CMK (cell line): Measurements from ENCODE around the gene F5.

ENCODE experiments used
- DNase-seq: peaks from one replicate; pipeline ENCODE4 v3.0.0-alpha.2; 2010; ENCODE audit warnings: low read depth

Gene F5

DNA sequence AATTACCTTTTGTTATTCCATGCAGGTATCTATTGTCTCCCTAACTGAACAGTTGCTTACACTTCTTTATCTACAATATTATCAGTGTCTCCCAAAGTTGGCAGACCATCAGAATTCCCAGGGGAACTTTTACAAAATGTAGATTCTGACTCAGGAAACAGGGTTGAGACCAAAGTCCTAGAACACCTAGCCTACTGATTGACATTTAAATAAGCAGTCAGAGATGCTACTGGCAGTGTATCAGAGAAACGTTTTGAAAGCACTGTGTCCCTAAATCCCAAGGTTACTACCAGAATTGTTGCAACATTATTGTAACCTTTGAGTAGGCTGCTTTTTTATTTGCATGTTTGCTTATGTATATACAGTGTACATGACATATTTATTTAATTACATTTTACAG lies 1.8 kb upstream of the F5 start:
- no peak for DNase-seq

DNA sequence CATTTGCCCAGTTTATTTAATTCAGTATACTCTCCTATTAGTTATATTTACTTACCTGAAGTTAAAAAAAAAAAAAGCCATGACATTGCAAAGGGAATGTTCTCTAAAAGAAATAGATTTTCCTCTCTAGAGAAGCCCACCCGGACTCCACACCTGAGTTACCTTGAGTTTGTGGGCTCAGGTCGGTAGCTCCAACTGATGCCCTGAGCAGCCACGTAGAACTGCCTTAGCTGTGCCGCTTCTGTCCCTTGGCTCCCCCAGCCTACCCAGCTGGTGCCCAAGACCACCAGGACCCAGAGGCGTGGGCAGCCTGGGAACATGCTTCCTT lies 250 bp downstream of the F5 start:
- no peak for DNase-seq

DNA sequence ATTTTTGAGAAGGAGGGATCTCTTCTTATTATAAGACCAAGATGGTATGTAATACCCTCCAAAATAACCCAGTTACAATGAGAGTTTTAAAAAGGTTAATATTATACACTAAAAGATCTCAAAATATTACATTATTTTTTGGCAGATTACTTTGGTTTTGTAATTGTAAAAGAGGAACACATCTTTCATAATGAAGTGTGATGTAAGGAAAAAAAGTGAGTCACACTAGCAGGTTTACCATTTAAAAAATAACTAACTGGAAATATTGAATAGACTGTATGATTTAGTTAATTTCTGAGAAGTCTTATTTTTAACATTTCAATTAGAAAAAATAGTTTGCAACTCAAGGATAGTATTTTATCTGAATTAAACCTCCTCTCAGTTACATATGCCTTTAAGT lies 1.1 kb downstream of the F5 start:
- no peak for DNase-seq

DNA sequence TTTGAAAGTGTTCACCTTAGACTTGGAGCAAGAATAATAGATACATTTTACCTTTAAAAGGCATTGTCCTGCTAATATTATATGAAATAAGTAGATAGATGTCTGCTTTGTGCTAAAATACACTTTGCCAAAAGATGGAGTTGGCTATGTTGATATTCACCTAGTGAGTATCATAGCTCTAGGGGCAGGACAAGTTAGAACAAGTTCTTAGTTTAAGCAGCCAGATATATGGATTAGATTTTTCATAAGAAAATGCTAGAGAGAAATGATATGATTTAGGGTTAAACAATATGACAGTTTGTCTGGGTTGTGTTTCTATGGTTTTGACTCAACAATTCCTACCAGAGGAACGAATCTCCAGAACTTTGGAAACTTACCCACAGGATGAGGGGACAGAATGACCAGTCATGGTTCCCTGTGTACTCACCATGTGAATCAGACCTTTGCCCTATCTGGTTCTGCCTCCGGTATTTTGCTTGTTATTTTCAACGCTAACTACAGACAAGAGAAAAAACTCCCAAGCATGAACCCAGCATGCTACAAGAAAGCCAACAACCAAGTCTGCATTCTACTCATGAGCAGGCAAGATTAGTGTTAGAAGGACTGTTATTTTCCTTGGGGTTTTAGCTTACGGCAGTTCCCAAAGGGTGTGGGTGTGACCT lies 1.7 kb downstream of the F5 start:
- DNase-seq: no peak

DNA sequence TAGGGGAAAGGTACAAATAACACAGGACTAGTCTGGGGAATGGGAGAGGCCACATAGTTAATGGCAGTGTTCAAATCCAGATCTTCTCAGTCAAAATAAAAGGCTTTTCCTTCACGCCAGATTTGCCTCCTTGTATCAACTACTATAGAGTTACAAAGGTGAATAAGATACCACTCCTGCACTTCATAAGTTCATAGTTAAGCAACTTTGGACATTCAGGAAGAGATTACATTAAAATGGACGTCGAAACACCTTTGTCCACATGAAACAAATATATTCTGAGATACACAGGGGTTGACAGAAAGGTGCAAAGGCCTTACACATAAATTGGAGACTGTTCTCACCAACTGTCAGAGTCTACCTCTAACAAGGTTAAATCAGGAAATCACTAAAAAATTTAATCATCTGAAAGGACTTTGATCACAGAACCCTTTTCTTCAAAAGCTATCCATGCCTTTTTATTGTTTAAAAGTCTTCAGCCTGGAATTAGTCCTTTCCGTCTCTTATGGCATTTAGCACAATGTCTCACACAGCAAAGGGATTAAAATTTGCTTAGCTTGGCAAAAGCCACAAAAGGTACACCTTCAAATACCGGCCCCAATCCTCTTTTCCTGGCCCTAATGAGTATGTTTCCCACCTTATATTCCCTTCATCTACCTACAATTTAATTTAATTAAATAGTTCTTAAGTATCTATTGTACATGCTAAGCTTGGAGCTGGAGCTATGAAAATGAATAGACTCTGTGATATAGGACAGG lies 8.1 kb downstream of the F5 start:
- no peak for DNase-seq

DNA sequence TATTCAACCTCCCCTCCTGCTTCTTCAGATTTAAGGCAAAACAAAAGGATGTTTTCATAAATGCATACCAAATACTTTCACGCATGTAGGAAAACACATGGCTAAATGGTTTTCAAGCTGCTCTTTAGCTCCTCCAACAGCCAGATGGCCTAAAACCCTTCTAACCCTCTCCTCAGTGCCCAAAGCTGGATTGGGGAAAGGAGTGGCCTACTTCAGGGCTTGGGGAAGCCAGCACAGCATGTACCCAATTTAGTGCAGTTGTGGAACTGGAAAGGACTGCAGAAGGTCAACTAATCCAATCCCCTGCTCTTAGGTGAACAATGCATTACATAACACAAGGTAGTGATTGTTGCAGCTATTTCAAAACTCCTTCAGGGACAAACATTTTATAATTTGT lies 9.3 kb downstream of the F5 start:
- no peak for DNase-seq

DNA sequence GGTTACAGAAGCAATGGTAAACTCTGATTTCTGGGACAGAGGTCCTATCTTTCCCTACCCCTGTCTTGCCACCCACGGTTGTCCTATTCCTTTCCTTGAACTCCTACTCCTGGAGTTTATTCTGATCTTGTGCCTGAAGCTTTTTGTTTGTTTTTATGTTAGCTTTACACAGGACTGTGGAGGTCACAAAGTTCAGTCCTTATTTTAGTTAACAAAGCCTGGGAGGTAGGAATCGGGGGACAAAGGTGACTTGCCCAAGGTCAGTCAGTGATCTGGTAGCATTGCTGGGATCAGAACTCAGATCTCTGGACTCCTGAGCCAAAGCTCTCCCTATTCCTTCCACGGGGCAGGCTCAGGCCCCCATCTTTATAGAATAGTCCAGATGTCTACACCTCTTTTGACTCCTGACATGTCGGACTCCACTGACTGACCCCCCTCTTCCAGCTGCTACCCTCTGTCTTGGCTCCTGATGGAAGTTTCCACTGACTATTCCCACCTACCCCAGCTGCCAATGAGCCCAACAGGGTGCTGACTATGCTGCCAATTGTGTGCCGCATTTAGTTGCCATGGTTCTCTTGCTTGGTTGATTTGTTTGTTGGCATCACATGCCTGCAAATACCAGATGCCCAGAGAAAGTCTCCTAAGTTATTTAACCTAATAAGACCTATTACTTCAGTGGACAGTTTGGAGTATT lies 9.9 kb downstream of the F5 start:
- DNase-seq: no peak

DNA sequence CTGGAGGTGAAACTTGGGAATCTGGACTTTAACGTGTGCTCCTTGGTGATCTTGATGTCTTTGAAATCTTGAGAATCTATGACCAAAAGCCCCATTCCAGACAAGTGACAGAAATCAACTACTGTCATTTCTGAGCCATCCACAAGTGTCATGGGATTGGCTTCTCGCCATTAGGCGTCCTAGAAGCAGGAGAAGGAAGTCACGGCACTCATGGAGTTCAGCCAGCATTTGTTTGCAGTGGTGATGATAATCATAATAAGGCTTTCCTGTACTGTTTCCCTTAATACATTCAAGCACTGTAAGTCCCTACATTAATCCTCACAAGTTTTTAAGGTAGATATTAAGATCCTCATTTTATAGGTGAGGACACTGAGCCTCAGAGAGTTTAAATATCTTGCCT lies 11.9 kb downstream of the F5 start:
- DNase-seq: no peak

DNA sequence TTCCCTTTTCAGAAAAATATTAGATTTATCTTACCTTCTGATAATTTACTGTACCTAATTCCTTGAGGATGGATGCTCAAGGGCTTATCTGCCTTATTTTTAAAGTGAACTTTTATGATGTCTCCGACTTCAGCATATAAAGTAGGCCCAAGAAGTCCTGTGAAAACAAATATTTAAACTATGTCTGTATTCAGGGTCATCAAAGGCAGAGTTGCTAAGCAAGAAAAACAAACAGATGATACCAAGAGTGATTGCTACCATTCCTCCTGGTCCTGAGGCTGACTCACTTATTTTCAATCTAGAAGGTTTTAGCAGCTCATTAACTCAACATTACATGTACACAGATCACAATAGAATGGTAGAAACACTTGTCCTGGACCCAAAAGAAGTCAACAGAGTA lies 14.1 kb downstream of the F5 start:
- no peak for DNase-seq

DNA sequence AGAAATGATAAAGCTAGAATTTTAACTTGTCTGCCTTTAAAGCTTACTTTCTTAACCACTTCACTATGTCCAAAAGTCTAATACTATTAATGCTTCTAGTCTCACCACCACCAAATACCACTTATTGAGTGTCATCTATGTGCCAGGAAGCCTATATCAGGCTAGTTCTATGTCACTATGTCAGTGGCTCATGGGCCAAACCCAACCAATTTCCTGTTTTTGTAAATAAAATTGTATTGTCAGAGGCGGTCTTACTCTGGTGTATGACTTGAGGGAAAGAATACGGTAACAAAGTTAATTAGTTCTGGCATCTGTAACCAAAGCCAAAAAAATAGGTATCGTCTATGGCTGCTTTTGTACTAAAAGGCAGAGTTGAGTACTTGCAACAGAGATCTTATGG lies 14.8 kb downstream of the F5 start:
- DNase-seq: no peak

DNA sequence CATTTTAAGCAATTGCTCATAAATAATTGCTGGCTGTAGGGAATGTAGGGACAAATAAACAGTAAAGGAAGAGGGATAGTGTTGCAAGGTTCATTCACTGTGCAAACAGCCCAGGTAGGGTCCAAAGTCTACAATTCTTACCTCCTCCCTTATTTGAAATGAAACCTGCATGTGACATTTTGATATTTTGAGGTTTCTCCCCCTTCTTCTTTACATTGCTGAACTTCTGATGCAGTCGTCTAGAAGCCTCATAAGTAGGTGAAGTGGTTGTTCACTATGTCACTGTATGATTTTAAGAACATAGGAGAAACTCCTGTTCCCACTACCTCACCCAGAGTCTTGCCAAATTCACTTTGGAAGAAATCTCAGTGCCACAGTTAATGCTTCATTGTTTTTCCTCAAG lies 16.1 kb downstream of the F5 start:
- DNase-seq: no peak

DNA sequence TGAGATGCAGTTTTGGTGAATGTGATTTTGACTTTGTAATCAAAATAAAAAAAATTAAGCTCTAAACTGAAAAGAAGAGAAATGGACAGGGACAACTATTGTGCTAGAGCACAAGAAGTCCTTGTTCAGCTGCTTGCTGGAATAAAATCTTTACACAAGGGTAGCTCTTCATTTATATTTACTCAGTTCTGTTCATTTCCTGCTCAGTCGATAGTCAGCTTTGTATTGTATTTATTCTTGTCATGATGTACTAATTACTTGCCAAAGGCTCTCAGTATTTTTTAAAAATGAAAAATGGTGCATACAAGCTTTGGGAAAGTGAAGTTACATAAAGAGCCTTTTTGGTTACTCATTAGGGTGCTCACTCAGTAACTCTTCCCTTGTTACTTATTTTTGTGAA lies 17.8 kb downstream of the F5 start:
- DNase-seq: no peak

DNA sequence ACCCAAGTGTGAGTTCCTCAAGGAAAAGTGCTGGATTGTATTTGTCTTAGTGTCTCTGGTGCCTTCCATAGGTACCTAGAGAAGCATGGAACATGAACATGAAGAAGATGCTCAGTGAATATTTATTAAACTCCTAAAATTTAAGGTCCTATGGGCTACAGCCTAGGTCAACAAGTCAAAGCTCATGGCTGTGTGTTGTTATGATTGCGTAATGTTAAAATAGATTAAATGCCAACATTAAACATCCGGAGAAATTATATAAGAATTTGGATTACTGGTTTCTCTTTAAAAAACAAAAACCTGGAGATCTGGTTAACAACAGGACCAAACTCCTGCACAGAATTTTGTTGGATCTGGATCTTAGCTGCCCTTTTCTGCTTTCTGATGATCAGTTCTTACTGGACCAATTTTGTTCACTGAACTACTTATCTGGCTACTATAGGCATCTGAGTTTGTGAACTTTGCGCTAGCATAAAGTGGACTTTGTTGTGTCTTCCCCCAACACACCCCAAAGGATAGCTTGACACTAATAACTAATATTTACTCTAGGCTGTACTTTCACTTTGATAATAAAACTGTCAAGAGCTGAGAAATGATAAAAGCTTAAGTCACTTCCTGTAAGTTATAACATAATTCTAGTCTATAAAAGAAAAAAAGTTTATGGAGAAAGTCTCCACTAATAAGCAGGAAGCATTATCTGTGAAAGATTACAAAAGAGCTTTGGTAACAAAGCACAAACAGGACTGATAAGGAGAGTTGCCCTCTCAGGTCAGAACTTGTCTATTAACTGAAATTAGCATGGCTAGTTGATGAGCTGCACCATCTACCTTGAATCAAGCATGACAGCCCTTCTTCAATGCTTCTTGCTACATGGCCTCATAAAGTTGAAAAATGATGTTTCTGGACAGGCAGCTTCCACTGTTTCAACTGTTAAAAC lies 20.7 kb downstream of the F5 start:
- DNase-seq: peak; percentile 44

DNA sequence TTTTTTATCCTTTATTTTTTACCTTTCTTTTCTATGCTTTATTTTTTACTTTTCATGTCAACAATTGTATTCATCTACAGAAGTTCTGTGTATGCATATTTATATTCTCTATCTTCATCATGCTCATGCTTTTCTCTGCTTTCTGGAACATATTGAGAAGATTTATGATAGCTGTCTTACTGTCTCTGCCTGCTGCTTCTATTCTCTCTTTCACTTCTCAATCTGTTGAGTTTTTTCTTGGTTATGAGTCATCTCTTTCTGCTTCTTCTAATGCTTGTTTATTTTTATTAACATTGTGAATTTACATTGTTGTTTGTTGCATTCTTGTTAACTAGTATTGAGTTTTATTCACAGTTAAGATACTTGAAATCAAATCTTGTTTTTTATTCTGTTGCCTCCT lies 22.6 kb downstream of the F5 start:
- no peak for DNase-seq

DNA sequence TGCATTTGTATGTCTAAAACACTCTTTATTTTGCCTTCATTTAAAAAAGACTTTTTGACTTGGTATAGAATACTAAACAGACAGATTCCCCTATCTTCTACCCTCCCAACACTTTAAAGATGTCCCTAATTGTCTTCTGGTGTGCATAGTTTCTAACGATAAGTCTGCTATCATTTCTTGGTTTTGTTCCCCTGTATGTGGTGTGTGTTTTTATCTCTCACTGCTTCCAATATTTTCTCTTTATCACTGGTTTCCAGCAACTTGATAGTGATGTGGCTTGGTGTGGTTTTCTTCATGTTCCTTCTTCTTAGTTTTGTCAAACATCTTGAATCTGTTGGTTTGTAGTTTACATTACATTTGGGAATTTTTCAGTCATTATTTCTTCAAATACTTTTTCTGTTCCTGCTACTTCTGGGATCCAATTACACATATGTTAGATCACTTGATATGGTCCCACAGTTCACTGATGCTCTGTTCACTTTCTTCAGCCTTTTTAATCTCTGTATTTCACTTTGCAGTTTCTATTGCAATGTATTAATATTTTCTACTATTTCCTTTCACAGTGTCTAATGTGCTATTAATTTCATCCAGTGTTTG lies 23.2 kb downstream of the F5 start:
- peak; percentile 77 for DNase-seq

DNA sequence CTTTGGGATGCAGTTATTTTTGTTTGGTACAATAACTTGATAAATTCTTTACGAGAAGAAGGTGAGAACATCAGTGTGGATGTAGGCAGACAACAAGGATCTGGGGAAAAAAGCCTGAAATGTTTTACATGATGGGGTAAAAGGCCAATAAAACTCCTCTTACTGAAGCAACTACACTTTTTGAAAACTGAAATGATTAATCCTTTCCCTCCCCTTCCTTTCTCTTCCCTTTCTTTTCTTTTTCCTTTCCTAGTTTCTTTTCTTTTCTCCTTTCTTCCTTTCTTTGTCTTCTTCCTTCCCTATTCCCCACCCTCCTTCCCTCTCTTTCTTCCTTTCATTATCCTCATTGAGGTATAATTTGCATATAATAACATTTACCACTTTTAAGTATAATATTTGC lies 24.6 kb downstream of the F5 start:
- DNase-seq: no peak

DNA sequence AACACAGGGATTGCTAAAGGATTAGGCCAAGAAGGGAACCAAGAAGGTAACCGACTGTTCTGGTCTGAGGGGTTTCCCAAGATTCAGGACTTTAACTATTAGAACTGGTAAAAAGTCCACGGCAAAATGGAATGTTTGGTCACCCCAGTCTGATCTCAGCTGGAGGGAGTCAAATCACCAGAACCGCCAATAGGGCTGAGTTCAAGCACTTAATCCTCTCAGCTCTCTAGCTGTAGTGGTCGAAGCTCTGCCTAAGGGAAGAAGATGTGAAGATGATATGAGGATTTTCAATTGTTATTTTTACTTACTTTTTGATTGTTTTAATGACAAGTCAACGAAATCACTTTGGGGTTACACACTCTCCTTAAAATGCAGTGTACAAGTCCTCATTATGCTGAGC lies 29.1 kb downstream of the F5 start:
- DNase-seq: no peak

DNA sequence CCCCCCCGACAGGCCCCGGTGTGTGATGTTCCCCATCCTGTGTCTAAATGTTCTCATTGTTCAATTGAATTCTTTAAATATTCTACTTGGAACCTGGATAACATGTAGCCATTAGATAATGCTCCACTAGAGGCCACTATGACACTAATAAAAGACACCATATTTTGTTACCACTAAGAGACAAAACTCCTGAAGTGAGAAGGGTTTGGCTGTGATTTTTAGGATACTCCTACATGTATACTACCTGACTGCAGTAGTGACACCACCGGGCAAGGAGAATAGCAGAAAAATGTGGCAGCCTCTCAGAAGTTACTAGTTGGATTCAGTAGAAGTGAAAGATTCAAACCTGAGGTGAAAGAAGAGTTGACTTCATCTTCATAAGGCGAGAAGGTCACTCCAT lies 36.0 kb downstream of the F5 start:
- DNase-seq: no peak

DNA sequence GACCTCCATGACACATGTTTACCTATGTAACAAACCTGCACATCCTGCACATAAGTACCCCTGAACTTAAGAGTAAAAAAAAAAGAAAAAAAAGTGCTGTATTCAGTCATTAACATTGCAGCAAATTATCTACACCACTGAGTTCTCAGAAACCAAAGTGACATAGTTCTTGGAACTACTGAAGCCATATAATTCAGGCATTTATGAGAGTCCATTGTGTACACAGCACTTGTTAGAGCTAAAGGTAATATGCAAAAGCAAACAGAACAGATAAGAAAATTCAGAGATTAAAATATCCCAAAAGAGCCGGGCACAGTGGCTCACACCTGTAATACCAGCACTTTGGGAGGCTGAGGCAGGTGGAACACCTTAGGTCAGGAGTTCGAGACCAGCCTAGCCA lies 38.0 kb downstream of the F5 start:
- DNase-seq: no peak

DNA sequence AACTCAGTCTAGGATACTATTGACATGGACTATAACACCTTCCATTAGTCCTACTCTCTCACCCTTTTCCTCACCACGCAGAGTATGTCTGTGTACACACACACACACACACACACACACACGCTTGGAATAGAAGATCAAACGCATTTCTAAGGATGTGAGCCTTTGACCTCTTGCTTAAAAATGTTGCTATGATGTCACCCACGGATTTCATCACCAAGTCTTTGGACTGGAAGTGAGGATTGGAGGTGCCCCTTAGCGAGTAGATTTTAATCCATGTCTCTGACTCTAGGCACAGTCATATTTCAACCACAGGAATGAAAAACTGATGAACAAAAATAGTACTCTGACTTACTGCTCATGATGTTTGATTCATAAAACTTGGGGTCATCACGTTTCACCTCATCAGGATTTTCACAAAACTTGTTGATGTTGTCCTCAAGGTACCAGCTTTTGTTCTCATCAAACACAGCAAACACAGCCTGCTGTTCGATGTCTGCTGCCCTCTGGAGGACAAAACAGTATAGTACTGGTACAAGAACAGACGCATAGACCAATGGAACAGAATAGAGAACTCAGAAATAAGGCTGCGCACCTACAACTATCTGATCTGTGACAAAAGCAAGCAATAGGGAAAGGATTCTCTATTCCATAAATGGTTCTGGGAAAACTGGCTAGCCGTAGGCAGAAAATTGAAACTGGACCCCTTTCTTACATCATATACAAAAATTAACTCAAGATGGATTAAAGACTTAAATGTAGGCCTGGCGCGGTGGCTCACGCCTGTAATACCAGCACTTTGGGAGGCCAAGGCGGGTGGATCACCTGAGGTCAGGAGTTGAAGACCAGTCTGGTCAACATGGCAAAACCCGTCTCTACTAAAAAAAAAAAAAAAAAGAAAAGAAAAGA lies 39.9 kb downstream of the F5 start:
- DNase-seq: peak; percentile 68

DNA sequence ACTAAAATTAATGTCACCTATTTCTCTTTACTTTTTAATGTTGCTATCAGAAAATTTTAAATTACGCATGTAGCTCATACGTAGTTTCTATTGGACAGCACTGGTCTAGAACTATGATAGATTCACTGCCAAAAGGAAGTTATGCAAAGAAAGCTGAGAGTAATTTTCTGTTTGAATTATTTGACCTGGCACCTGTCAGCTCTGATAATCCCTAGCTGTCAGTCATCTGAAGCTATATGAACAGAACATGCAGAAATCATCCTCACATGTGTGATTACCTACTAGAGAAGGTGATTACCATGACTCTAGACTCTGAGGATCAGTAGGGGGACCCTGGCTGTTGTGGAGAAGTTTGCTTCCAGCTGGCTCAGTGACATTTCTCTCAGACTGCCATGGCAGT lies 40.8 kb downstream of the F5 start:
- no peak for DNase-seq
